ENCODE results near the gene SRXN1. TPM values are rescaled to one million over a fixed set of nuclear protein-coding genes. Genes with fewer than 3 reads are reported as not detected.

The SRXN1 gene
- total and polyA plus RNA-seq, 2 experiments from 2014 or later = 21.4 to 21.6 TPM

DNA sequence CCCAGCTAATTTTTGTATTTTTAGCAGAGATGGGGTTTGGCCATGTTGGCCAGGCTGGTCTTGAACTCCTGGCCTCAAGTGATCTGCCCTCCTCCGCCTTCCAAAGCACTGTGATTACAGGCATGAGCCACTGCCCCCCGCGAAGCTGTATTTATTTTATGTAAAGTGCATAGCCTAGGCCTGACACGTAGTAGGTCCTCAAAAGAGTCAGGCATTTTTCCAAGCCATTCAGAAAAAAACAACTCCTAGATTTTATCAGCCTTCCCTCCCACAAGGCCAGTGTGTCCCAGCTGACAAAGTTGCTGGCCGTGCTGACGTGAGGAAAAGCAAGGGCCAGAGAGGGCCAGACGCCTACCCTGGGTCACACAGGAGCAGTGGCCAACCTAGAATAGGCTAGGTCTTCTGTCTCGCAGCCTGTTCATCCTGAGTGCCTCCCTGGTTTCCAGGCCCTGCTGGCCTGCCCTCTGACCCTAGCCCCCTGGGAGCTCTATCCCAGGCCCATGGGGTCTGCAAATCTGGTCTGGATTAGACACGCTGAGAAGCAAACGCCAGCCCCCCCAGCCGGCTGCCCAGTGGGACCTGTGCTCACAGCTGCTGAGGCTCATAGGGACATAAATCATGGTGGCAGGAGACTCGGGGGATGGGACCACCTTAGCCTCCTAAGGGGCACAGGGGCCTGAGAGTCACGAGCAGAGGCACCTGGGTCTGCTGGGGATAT is 54.7 kb downstream of the SRXN1 start:
- TF ChIP-seq, protein P1, sequence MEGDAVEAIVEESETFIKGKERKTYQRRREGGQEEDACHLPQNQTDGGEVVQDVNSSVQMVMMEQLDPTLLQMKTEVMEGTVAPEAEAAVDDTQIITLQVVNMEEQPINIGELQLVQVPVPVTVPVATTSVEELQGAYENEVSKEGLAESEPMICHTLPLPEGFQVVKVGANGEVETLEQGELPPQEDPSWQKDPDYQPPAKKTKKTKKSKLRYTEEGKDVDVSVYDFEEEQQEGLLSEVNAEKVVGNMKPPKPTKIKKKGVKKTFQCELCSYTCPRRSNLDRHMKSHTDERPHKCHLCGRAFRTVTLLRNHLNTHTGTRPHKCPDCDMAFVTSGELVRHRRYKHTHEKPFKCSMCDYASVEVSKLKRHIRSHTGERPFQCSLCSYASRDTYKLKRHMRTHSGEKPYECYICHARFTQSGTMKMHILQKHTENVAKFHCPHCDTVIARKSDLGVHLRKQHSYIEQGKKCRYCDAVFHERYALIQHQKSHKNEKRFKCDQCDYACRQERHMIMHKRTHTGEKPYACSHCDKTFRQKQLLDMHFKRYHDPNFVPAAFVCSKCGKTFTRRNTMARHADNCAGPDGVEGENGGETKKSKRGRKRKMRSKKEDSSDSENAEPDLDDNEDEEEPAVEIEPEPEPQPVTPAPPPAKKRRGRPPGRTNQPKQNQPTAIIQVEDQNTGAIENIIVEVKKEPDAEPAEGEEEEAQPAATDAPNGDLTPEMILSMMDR (IDR thresholded peaks at IDR 0.05; ENCODE audit: low read depth, low read length) = no peak
- Histone ChIP-seq H3K36me3 (no peaks in the 10 kb centered on the region), H3K4me3 (no peak overlapping the region), H3K27me3 (no peaks in the 10 kb centered on the region), H3K27ac (no peak overlapping the region), H3K9me3 (ENCODE audit: low read depth) (no peaks in the 10 kb centered on the region), H3K4me1 (ENCODE audit: low read depth) (no peaks in the 10 kb centered on the region)
- no peak for DNase-seq (ENCODE audit: low read depth in 1 of 2, low spot score in 1 of 2)

GRCh38 chr20:597560-597959 is 55.4 kb downstream of the SRXN1 start:
- Histone ChIP-seq H3K27ac (no peak overlapping the region), H3K9me3 (ENCODE audit: low read depth) (no peaks in the 10 kb centered on the region), H3K36me3 (no peaks in the 10 kb centered on the region), H3K27me3 (no peaks in the 10 kb centered on the region), H3K4me1 (ENCODE audit: low read depth) (no peaks in the 10 kb centered on the region), H3K4me3 (no peak overlapping the region)
- TF ChIP-seq, protein P1 (IDR thresholded peaks at IDR 0.05; ENCODE audit: low read depth, low read length) = no peak
- DNase-seq (ENCODE audit: low read depth in 1 of 2, low spot score in 1 of 2) = no peak

Other genes starting within 250 kb of the SRXN1 start
- 81.3 and 104 TPM in 2 replicates for gene RBCK1, start 244.9 kb downstream of the SRXN1 start, total RNA-seq
- 51.5 and 75.9 TPM in 2 replicates for gene RBCK1, start 244.9 kb downstream of the SRXN1 start, polyA plus RNA-seq
- 34.4 and 40.0 TPM in 2 replicates for gene TBC1D20, start 190.7 kb downstream of the SRXN1 start, total RNA-seq
- gene TBC1D20, start 190.7 kb downstream of the SRXN1 start, polyA plus RNA-seq = 29.0 and 31.3 TPM in 2 replicates
- gene CSNK2A1, start 109.4 kb downstream of the SRXN1 start, total RNA-seq = 126 and 189 TPM in 2 replicates
- gene CSNK2A1, start 109.4 kb downstream of the SRXN1 start, polyA plus RNA-seq = 74.8 and 131 TPM in 2 replicates
- 0.11 and 0.86 TPM in 2 replicates for gene TCF15, start 42.9 kb downstream of the SRXN1 start, total RNA-seq
- gene TCF15, start 42.9 kb downstream of the SRXN1 start, polyA plus RNA-seq = 2.4 and 3.0 TPM in 2 replicates
- gene SCRT2, start 22.6 kb upstream of the SRXN1 start, total RNA-seq = not detected in 2 replicates
- gene SCRT2, start 22.6 kb upstream of the SRXN1 start, polyA plus RNA-seq = not detected in 2 replicates
- gene SLC52A3, start 115.3 kb upstream of the SRXN1 start, total RNA-seq = 0.12 TPM in 1 of 2 replicates, not detected in the other
- not detected in 2 replicates for gene SLC52A3, start 115.3 kb upstream of the SRXN1 start, polyA plus RNA-seq
- gene FAM110A, start 180.5 kb upstream of the SRXN1 start, total RNA-seq = 22.3 and 34.4 TPM in 2 replicates
- 30.2 and 40.6 TPM in 2 replicates for gene FAM110A, start 180.5 kb upstream of the SRXN1 start, polyA plus RNA-seq